Coronary artery (tissue), 2 donors: ENCODE results near the gene PRKCH.

Experiments used
- DNase-seq: peaks from one replicate; pipeline ENCODE4 v3.0.0-alpha.2; 2017; ENCODE audit warnings: low spot score
- H3K27ac ChIP-seq, 2 donors: fragments of 200-600 bp; sonication (generic); one replicate each; pipeline ENCODE4 v1.5.1; 2016 to 2019
- H3K4me3 ChIP-seq: fragments of 200-600 bp; sonication (generic); 2 replicates; pipeline ENCODE4 v1.5.1; 2016; ENCODE audit warnings: mild to moderate bottlenecking, moderate library complexity
- CTCF ChIP-seq: fragments of 200-600 bp; sonication (generic); IDR thresholded peaks from one replicate; pipeline ENCODE4 v1.5.1; 2019; ENCODE audit warnings: antibody characterized with exemption

PRKCH gene

GRCh38 chr14:61517911-61518384 lies 196.6 kb downstream of the PRKCH start:
- Histone ChIP-seq H3K27ac (peak overlapping the region in 1 of 2 donors; percentile 4), H3K4me3 (no peak overlapping the region)
- no peak for DNase-seq
- TF ChIP-seq CTCF, result no peak

DNA sequence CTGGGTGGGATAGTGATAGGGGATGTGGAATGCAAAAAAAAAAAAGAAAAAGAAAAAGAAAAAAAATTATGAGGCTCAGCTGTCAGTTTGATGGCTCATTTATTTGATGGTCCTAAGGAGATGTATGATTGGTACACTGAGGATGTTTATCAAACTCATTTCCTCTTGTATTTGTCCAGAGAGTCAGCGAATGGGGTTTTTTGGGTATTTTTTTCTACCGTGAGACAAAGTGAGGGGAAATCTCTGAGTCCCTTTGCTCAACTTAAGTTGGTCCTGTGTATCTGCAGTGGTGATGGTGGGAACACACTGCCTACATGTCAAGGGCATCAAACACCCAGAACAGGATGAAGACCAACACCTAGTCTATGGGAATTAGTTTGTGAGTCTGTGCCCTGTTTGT lies 197.0 kb downstream of the PRKCH start:
- no peak for DNase-seq
- Histone ChIP-seq H3K27ac (no peak overlapping the region), H3K4me3 (no peak overlapping the region)
- TF ChIP-seq CTCF, result no peak

- no peak overlapping the region for H3K27ac ChIP-seq
- no peak for DNase-seq
- no peak overlapping the region for H3K4me3 ChIP-seq
- TF ChIP-seq CTCF, result no peak
Measured at GRCh38 chr14:61519106-61519505, 197.7 kb downstream of the PRKCH start.

- Histone ChIP-seq H3K4me3 (no peak overlapping the region), H3K27ac (no peak overlapping the region)
- no peak for TF ChIP-seq CTCF
- DNase-seq, result no peak
Measured at GRCh38 chr14:61519735-61520134, 198.4 kb downstream of the PRKCH start.

- H3K4me3 ChIP-seq, result no peak overlapping the region
- no peak for DNase-seq
- H3K27ac ChIP-seq, result no peak overlapping the region
- TF ChIP-seq CTCF, result no peak
Measured at GRCh38 chr14:61520576-61520975, 199.2 kb downstream of the PRKCH start.

GRCh38 chr14:61521773-61522172 lies 200.4 kb downstream of the PRKCH start:
- Histone ChIP-seq H3K4me3 (no peak overlapping the region), H3K27ac (no peak overlapping the region)
- no peak for TF ChIP-seq CTCF
- no peak for DNase-seq

GRCh38 chr14:61523751-61524150 lies 202.4 kb downstream of the PRKCH start:
- DNase-seq, result no peak
- Histone ChIP-seq H3K27ac (peak overlapping the region; percentile 87 to 92), H3K4me3 (no peak overlapping the region)
- TF ChIP-seq CTCF, result no peak
